Spleen (tissue), 7 donors: ENCODE measurements around the gene PMF1.

ENCODE experiments used
- POLR2A ChIP-seq, 3 donors: fragments of 450-650 bp; IDR thresholded peaks; one replicate each; pipeline ENCODE4 v1.5.1; 2017; ENCODE audit warnings: antibody characterized with exemption in 3 of 3, mild to moderate bottlenecking in 1 of 3
- POLR2AphosphoS5 ChIP-seq, 3 donors: sonication (generic); formaldehyde crosslinking; IDR thresholded peaks; one replicate each; pipeline ENCODE4 v1.5.1; 2017; ENCODE audit warnings: antibody characterized with exemption in 3 of 3
- TF ChIP-seq, protein P1 (sequence below), 11 experiments: fragments of 200-600 bp in 7 of 11; fragments of 450-650 bp in 4 of 11; sonication (generic) in 4 of 11; IDR thresholded peaks in 8 of 11; conservative IDR thresholded peaks in 3 of 11; 1 replicate in 7 of 11; 2 replicates in 4 of 11; pipeline versions ENCODE4 v1.4.0 to v1.8.0; 2016 to 2021; ENCODE audit warnings: antibody characterized with exemption in 11 of 11, inconsistent platforms in 4 of 11, mild to moderate bottlenecking in 1 of 11
- donor health status: DM: no; HTN: no; CAD: no; lungs with moderate emphysema.
- donor health status: DM: no; HTN: no; CAD: no.
- donor health status: DM: no; HTN: no; CAD: no.

DNA sequence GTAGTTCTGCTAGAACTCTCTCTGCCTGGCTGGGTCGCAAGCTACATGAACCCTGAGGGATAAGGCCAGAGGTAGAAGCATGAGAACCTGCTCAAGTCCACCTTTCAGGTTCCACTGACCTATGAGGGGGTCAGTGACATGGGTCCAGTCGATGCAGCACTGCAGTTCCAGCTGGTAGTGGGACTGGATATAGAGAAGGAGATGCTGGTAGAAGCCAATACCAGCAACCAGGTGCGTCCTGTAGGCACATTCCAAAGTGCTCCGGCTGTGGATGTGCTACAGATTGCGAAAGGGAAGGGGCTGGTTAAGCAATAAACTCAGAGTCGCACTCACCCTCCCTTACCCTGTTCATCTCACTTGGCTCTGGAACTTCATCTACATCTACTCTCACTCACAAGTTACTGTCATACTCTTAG is 64.2 kb downstream of the PMF1 start:
- TF ChIP-seq, protein P1, sequence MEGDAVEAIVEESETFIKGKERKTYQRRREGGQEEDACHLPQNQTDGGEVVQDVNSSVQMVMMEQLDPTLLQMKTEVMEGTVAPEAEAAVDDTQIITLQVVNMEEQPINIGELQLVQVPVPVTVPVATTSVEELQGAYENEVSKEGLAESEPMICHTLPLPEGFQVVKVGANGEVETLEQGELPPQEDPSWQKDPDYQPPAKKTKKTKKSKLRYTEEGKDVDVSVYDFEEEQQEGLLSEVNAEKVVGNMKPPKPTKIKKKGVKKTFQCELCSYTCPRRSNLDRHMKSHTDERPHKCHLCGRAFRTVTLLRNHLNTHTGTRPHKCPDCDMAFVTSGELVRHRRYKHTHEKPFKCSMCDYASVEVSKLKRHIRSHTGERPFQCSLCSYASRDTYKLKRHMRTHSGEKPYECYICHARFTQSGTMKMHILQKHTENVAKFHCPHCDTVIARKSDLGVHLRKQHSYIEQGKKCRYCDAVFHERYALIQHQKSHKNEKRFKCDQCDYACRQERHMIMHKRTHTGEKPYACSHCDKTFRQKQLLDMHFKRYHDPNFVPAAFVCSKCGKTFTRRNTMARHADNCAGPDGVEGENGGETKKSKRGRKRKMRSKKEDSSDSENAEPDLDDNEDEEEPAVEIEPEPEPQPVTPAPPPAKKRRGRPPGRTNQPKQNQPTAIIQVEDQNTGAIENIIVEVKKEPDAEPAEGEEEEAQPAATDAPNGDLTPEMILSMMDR (IDR thresholded peaks at IDR 0.05 in 8 of 11, conservative IDR thresholded peaks at IDR 0.05 in 3 of 11) = no peak
- TF ChIP-seq POLR2A (IDR thresholded peaks at IDR 0.05) (no peak), POLR2AphosphoS5 (IDR thresholded peaks at IDR 0.05) (no peak)
